Measurements from ENCODE around the gene CRYZ. TPM values are rescaled to one million over a fixed set of nuclear protein-coding genes. Genes with fewer than 3 reads are reported as not detected.
"Not testable (repeated sequence)": the region's sequence is repeated elsewhere in the genome, so short reads cannot be mapped to it uniquely, and the experiment has no call there.

The CRYZ gene
- total RNA-seq, 1 experiment from 2014 or later = 72.8 TPM

DNA sequence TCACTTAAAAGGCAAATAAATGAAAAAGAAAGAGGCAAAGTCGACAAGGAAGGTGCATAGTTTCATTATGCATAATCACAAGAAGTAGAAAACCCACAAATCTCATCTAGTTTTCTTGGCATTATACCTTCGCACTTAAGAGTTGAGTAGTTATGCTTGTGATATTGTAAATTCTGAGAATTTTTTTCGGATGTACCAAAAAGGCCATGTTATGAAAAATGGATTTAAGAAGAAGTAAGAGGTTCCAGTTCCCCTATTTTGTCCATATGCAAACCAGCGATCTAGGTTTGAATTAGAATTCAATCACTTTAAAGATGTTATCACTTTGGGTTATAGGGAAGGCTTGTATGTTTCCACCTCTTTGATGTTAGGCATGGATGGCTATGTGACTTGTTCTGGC is 51.4 kb downstream of the CRYZ start:
- no peak for DNase-seq (ENCODE audit: low read depth)

DNA sequence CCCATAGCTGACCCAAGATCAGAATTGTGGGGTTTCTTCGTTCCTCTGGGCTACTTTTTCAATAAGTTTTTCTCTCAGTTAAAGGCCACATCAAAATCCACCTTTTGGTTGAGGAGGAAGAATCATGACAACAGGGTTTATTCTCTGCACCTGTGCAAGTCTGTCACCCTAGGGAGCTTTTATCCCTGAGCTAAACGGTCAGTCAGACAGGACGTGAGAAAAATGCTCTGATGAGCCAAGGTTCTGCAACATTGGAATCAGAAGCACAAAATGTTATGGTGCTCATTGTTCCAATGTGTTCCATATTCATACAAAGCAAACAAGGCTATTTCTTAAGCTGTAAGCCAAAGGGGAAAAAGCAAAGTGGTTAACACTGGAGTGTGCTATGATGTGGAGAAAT is 51.8 kb downstream of the CRYZ start:
- no peak for DNase-seq (ENCODE audit: low read depth)

- no peak for DNase-seq (ENCODE audit: low read depth)
Observed at GRCh38 chr1:74679811-74680210, 53.0 kb downstream of the CRYZ start.

DNA sequence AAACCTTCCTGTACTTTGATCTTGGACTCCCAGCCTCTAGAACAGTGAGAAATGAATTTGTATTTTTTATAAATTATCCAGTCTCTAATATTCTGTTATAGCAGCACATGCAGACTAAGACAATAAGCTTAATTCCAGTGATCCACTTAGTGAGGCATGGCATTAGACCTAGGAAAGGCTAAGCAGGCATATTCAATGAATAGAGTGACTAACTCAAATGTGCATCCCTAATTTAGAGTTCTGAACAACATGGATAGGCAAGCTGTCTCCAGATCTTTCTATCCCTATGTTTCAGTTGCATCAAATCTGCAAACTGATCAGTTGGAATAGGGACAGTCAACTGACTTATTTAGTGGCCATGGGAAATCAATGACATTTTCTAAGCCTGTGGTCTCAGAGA is 54.9 kb downstream of the CRYZ start:
- DNase-seq (ENCODE audit: low read depth) = no peak

DNA sequence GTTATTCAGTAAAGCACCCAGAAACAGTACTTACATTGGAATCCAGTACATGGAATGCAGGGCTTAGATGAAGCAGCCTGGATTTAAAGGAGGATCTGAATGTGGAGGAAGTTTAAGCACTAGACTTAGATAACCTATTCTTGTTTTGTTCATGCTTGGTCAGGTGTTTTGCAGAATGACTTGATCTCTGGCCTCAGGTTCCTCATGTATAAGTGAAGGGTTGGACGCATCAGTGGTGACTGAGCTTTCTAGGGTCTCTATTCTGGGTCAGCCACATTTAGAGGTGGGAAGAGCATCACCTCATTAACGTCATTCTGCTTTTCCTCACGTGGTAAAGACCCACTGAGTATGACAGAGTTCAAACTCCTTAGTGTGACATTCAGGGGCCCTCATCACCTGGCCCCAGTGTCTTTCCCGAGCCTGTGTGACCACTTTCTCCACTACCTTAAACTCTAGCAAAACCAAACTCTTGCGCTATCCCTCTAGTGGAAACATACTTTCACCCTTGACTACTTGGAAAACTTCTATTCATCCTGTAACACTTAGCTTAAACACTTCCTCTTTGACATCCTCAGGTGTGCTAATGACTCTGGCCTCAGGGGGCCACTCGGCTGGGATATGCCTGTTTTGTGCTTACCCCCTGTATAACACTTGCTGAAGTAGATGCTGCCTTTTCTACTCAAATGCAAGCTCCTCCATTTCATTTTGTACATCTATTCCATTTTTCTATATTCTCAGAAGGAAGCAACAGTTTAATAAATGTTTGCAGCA is 58.4 kb downstream of the CRYZ start:
- DNase-seq (ENCODE audit: low read depth) = no peak

DNA sequence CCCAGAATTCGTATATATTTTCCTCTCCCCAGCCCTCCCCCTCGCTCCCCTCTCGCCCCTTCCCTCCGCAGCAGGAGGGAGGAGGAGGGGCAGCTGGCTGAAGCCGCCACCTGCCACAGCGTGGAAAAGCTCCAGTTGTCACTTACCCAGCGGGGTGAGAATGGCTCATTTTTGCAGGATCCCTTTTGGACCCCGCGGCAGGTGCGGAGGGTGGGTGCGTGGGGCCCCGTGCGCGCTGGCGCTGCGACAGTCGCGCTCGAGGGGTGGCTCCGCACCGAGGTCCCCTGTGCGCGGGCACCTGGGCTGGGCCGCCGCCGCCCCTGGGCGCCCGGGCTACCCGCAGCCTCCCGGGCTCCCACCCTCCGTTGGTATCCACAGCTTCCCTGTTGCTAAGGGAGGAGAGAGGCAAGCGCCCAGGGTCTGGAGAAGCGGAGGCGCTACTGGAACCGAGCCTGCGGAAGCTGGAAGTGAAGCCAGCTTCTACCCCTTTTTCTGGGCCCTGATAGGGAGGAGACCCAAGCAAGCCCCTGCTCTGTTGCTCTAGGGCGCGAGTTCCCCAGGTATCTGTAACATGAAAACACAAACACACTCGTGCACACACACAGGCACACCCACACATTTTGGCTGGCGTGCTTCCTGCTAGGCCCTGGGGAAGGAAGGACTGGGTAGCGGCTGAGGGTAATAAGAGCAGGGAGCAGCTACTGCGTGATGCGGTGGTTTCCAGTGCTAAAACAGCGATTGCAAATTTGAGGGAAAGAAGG is 59.3 kb downstream of the CRYZ start, which contains the start of gene ERICH3:
ERICH3 (minus strand) TSS at position 442 of the 761 bp plus-strand sequence; CDS start at position 169, 273 bp downstream.
- no peak for DNase-seq (ENCODE audit: low read depth)

DNA sequence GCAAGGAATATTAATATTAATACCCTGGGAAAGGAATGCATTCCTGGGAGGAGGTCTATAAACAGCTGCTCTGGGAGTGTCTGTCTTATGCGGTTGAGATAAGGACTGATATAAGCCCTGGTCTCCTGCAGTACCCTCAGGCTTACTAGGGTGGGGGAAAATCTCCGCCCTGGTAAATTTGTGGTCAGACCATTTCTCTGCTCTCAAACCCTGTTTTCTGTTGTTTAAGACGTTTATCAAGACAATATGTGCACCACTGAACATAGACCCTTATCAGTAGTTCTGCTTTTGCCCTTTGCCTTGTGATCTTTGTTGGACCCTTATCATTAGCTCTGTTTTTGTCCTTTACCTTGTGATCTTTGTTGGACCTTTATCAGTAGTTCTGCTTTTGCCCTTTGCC is 62.0 kb downstream of the CRYZ start:
- DNase-seq (ENCODE audit: low read depth) = not testable (repeated sequence)

Other genes starting within 250 kb of the CRYZ start
- gene LRRC53, start 220.4 kb downstream of the CRYZ start, total RNA-seq (2014; rRNA removed; shearing (Covaris generic)) = not detected in 2 replicates
- not detected in 2 replicates for gene ERICH3, start 59.3 kb downstream of the CRYZ start, total RNA-seq (2014; rRNA removed; shearing (Covaris generic))
- 11.3 and 17.1 TPM in 2 replicates for gene TYW3, start 102 bp upstream of the CRYZ start, total RNA-seq (2014; rRNA removed; shearing (Covaris generic))